ENCODE results near the gene RARA.

The RARA gene
- long read RNA-seq, donor 1, partial matches to known transcripts: 0 of 13 reads
- long read RNA-seq, donor 1, other reads (novel, unspliced or antisense): 7 of 13 reads
- long read RNA-seq, donor 2, partial matches to known transcripts: 0 of 3 reads
- long read RNA-seq, donor 2, other reads (novel, unspliced or antisense): 0 of 3 reads
- long read RNA-seq, donor 3, partial matches to known transcripts: 0 of 5 reads
- long read RNA-seq, donor 3, other reads (novel, unspliced or antisense): 0 of 5 reads
- long read RNA-seq, donor 4, partial matches to known transcripts: 5 of 8 reads
- long read RNA-seq, donor 4, other reads (novel, unspliced or antisense): 0 of 8 reads
- long read RNA-seq, donor 5, transcript RARA-202 (8 exons, 2,285 nt): major isoform, 7 of 32 reads
- long read RNA-seq, donor 5, partial matches to known transcripts: 16 of 32 reads
- long read RNA-seq, donor 5, other reads (novel, unspliced or antisense): 8 of 32 reads
- long read RNA-seq, donor 6, partial matches to known transcripts: 0 of 3 reads
- long read RNA-seq, donor 6, other reads (novel, unspliced or antisense): 0 of 3 reads
- long read RNA-seq, donor 7: 0 reads
- long read RNA-seq, donor 8, transcript RARA-202 (8 exons, 2,285 nt): major isoform, 8 of 34 reads
- long read RNA-seq, donor 8, partial matches to known transcripts: 12 of 34 reads
- long read RNA-seq, donor 8, other reads (novel, unspliced or antisense): 9 of 34 reads

- DNase-seq: peak; percentile 75
Measured at GRCh38 chr17:40309031-40309948, at the start of gene RARA. Gene RARA (plus strand): TSS chr17:40309180. CDS start chr17:40331219, 22,039 bp downstream.

DNA sequence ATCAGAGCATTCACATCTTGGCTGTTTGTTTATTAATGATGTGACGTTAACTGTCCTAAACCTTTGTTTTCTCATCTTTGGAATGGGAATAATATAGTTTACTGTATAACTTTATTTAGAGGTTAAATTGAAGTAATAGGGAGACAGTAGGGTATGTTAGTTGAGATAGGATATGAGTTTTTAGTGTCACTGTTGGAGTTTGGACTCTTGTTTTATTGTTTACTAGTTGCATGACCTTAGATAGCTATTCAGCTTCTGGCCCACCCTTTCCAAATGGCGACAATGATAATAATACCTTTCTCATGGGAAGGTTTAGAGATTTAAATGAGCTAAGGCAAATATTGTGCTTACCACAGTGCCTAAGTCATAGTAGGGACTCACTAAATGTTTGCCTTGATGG, 49.5 kb upstream of the RARA start:
- no peak for DNase-seq

GRCh38 chr17:40260528-40260927, 48.5 kb upstream of the RARA start:
- DNase-seq: no peak

- DNase-seq: no peak
Measured at GRCh38 chr17:40264458-40265185, 44.4 kb upstream of the RARA start.

GRCh38 chr17:40265337-40265736, 43.6 kb upstream of the RARA start:
- DNase-seq: no peak

- DNase-seq: no peak
Measured at GRCh38 chr17:40266882-40267281, 42.1 kb upstream of the RARA start.

- no peak for DNase-seq
Measured at GRCh38 chr17:40268141-40268712, 40.8 kb upstream of the RARA start.

GRCh38 chr17:40278414-40278813, 30.6 kb upstream of the RARA start:
- no peak for DNase-seq

GRCh38 chr17:40279402-40279801, 29.6 kb upstream of the RARA start:
- DNase-seq: no peak

DNA sequence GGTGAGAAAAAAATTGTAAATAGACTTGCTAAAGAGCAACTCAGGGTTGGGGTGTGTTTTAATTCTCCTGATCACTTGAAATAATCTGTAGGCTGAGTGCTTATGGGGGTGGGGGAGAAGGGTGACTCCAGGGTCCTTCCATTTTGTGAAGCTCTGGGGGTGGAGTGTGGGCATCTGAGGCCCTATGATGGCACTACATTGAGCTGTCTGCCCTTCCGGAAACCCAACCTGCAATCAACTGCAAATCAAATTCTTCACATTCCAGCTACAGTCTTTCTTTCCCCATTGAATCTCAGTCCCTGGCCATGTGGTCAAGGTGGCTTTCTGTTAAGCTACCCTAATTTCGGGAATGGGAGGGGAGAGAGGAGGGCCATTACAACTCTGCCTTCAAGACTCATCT, 27.3 kb upstream of the RARA start:
- no peak for DNase-seq

GRCh38 chr17:40283662-40284061, 25.3 kb upstream of the RARA start:
- DNase-seq: no peak

DNA sequence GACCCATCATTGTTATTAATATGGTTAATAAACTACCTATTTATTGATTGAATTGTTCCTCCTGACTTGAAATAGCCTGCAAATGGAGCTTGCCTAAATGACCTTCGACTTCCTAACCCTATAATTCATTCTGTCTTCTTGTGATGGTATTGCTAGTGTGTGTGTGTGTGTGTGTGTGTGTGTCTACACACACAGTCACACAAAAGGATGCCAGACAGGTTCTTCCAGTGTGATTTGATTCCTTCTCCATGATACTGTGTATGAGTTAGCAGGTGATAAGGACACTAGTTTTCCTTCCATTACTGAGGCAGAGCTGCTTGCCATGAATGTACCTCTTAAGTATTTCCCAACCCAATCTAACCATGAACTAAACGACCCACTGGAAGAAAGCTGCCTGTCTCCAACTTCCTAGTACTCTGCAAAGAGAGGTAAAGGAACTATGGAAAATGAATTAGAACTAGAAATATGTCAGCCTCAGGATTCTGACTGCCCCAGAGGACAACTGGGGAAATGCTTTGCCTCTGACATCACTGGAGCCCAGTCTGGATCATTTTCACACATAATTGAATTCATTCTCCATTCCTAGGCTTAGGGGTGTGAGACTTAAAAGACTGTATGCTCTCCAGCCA, 24.8 kb upstream of the RARA start:
- no peak for DNase-seq

DNA sequence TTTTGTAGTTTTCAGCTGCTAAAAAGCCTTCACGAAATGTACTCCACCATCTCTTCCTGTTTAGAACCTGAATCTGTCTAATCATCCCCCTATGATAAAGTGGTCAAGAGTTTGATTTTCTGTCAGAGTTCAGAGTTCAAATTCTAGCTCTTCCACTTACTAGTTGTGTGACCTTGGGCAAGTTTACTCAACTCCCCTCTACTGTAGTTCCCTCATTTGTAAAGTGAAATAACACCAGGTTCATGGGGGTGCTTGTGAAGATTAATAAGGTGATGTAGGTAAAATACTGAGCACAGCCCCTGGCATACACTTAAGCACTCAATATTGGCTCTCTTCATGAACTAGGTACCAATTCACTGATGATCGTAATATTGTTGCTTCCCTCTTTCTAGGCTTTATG, 22.5 kb upstream of the RARA start:
- no peak for DNase-seq

DNA sequence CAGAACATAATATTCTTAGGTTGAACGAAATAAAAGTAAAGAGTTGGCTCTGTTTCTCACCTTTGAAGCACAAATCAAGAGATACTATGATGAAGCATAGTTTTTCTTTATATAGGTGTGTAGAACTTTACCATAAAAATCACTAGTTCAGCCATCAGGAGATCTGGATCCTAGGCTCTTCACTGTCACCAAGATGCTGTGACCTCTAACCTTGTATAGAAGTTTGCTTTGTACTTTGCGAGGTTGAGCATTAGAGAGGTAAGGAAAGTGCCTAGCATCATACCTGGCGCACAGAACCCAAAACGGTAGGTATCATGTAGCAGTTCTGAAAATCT, 21.9 kb upstream of the RARA start:
- DNase-seq: no peak

GRCh38 chr17:40287494-40288369, 21.2 kb upstream of the RARA start, which contains the start of gene CDC6:
Gene CDC6 (plus strand): TSS chr17:40287879. CDS start chr17:40289421, 1,542 bp downstream.
- peak; percentile 84 for DNase-seq

DNA sequence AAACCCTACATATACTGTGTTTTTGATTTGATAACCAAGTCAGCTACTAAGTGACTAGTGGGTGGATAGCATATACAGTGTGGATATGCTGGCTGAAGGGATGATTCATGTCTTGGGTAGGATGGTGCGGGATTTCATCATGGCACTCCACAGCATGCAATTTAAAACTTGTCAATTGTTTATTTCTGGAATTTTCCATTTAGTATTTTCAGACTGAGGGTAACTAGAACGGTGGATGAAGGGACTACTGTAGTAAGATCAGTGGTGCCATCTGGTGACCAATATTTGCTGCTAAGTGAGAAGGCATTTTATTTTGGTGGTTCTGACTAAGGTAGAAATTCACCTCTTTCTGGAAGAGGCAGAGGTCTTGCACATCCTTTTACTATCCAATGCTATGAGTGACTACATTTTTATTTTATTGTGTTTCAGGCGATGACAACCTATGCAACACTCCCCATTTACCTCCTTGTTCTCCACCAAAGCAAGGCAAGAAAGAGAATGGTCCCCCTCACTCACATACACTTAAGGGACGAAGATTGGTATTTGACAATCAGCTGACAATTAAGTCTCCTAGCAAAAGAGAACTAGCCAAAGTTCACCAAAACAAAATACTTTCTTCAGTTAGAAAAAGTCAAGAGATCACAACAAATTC, 18.2 kb upstream of the RARA start:
- DNase-seq: no peak

GRCh38 chr17:40291281-40291664, 17.7 kb upstream of the RARA start:
- DNase-seq: no peak

- no peak for DNase-seq
Measured at GRCh38 chr17:40293363-40293762, 15.6 kb upstream of the RARA start.

All from right kidney (tissue), 9 donors.